ENCODE results near the gene BMP7.

BMP7 gene

GRCh38 chr20:57198132-57199072, 68.0 kb downstream of the BMP7 start:
- TF ChIP-seq, protein P1, sequence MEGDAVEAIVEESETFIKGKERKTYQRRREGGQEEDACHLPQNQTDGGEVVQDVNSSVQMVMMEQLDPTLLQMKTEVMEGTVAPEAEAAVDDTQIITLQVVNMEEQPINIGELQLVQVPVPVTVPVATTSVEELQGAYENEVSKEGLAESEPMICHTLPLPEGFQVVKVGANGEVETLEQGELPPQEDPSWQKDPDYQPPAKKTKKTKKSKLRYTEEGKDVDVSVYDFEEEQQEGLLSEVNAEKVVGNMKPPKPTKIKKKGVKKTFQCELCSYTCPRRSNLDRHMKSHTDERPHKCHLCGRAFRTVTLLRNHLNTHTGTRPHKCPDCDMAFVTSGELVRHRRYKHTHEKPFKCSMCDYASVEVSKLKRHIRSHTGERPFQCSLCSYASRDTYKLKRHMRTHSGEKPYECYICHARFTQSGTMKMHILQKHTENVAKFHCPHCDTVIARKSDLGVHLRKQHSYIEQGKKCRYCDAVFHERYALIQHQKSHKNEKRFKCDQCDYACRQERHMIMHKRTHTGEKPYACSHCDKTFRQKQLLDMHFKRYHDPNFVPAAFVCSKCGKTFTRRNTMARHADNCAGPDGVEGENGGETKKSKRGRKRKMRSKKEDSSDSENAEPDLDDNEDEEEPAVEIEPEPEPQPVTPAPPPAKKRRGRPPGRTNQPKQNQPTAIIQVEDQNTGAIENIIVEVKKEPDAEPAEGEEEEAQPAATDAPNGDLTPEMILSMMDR (IDR thresholded peaks at IDR 0.05; ENCODE audit: low read depth, low read length, missing control alignments), result no peak
- no peak for DNase-seq (ENCODE audit: low read depth)
- in situ Hi-C loops (cut with HindIII; ENCODE audit: low sequenced_read_pairs), result no loop called here
- H3K4me3 ChIP-seq (ENCODE audit: low read depth, low read length), result no peak overlapping the region

GRCh38 chr20:57197352-57198131, 68.9 kb downstream of the BMP7 start:
- TF ChIP-seq, protein P1 (IDR thresholded peaks at IDR 0.05; ENCODE audit: low read depth, low read length, missing control alignments), result no peak
- DNase-seq (ENCODE audit: low read depth), result no peak
- no peak overlapping the region for H3K4me3 ChIP-seq (ENCODE audit: low read depth, low read length)
- in situ Hi-C loops (cut with HindIII; ENCODE audit: low sequenced_read_pairs), result no loop called here

DNA sequence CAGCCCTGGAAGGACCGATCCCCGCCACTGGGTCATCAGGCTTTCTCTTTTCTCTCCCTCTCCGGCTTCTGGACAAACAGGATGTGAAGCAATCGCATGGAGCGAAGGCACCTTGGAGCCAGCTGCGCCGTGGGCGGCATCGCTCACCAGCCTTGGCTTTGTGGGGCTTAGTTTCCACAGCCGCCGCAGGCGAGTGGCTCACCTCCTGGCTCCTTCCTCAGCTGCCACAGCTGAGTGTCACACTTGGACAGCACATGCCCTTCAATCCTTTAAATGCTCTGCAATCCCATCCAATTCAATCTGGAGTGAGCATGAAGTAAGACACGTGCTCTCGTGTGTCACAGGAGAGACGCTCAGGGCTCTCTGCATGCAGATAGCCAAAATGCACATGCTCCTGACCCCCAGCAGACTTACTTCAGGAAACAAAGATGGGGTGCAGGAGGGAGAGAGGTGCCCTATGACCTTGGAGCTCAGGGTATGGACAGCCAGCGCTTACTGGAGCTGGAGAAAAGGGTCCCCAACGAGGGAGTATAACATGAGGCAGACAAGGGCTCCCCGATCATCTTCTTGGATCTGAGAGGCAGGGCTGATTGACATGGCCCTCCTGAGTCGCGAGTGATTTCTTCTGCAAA, 70.9 kb downstream of the BMP7 start:
- in situ Hi-C loops (cut with HindIII; ENCODE audit: low sequenced_read_pairs), result no loop called here
- TF ChIP-seq, protein P1 (IDR thresholded peaks at IDR 0.05; ENCODE audit: low read depth, low read length, missing control alignments), result no peak
- no peak for DNase-seq (ENCODE audit: low read depth)
- no peak overlapping the region for H3K4me3 ChIP-seq (ENCODE audit: low read depth, low read length)

DNA sequence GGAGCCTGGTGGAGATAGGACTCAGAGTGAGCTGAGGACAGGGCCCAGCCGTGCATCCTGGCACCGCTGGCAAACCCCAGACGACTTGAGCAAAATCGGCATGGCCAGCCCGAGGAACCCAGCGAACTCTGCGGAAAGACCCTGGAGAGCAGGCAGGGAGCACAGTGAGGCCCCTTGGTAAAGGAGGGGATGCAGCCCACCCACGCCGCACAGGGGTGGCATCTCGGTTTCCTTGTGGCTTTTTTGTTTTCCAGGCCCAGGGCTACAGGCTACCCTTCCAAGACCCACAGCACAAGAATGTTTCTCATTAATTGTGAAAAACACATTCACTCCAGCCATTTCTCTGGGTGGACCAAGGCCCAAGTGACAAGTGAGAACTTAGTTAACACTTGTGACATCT, 71.4 kb downstream of the BMP7 start:
- TF ChIP-seq, protein P1 (IDR thresholded peaks at IDR 0.05; ENCODE audit: low read depth, low read length, missing control alignments), result no peak
- in situ Hi-C loops (cut with HindIII; ENCODE audit: low sequenced_read_pairs), result no loop called here
- DNase-seq (ENCODE audit: low read depth), result no peak
- no peak overlapping the region for H3K4me3 ChIP-seq (ENCODE audit: low read depth, low read length)

DNA sequence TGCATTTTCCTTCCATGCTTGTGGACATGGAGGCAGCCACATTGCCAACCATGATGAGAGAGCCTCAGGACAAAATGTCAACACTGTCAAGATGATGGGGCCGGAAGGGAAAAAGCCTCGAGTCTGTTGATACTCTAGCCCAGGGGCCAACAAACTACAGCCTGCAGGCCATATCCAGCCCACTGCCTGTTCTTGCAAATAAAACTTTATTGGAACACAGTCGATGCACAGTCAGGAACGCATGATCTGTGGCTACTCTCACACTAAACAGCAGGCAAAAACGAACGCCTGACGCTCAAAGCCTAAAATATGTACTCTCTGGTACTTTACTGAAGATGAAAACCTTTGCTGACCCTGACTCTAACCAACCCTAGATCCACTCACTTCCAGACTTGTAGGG, 72.3 kb downstream of the BMP7 start:
- DNase-seq (ENCODE audit: low read depth), result no peak
- H3K4me3 ChIP-seq (ENCODE audit: low read depth, low read length), result no peak overlapping the region
- TF ChIP-seq, protein P1 (IDR thresholded peaks at IDR 0.05; ENCODE audit: low read depth, low read length, missing control alignments), result no peak
- in situ Hi-C loops (cut with HindIII; ENCODE audit: low sequenced_read_pairs), result no loop called here

DNA sequence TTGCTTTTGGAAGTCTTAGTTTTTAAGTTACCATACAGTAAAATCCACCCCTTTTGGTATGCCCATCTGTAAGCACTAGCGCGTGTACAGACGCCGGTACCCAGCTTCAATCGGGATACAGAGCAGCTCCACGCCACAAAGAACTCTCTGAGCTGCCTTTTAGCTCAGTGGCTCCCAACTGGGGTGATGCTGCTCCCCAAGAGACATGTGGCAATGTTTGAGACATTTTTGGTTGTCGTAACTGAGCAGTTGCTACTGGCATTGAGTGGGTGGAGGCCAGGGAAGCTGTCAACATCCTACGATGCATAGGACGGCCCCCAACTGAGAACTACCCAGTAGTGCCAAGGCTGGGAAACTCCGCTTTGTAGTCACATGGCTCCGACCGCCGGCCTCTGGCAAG, 73.3 kb downstream of the BMP7 start:
- TF ChIP-seq, protein P1 (IDR thresholded peaks at IDR 0.05; ENCODE audit: low read depth, low read length, missing control alignments), result no peak
- no peak for DNase-seq (ENCODE audit: low read depth)
- in situ Hi-C loops (cut with HindIII; ENCODE audit: low sequenced_read_pairs), result no loop called here
- no peak overlapping the region for H3K4me3 ChIP-seq (ENCODE audit: low read depth, low read length)
